Measurements from ENCODE around the gene RELCH.

GRCh38 chr18:62330650-62331049 is 143.6 kb downstream of the RELCH start:
- TF ChIP-seq POLR2AphosphoS5 (IDR thresholded peaks at IDR 0.05; ENCODE audit: borderline replicate concordance, low read depth, low read length): no peak
- no peak for TF ChIP-seq EZH2 (IDR thresholded peaks at IDR 0.05)

All from SK-N-MC (cell line).